IMR-90 (cell line): ENCODE data around the gene CDKN1C.

Source experiments
- BHLHE40 ChIP-seq: fragments of 150-350 bp; IDR thresholded peaks from 2 replicates; pipeline ENCODE4 v1.6.1; 2016; ENCODE audit warnings: mild to moderate bottlenecking, low read depth, low read length
- CEBPB ChIP-seq: IDR thresholded peaks from 2 replicates; pipeline ENCODE4 v1.6.1; 2012; ENCODE audit warnings: low read depth, low read length, improper control_type of control experiment
- ELK1 ChIP-seq: fragments of 150-350 bp; IDR thresholded peaks from 2 replicates; pipeline ENCODE4 v1.6.1; 2016; ENCODE audit warnings: low read depth, mild to moderate bottlenecking, low read length, moderate library complexity, borderline replicate concordance
- MAFK ChIP-seq: IDR thresholded peaks from 2 replicates; pipeline ENCODE4 v1.6.1; 2012; ENCODE audit warnings: low read depth, low read length, improper control_type of control experiment
- MAZ ChIP-seq: IDR thresholded peaks from 2 replicates; pipeline ENCODE4 v1.6.1; 2012; ENCODE audit warnings: low read depth, mild to moderate bottlenecking, low read length, improper control_type of control experiment, moderate library complexity, borderline replicate concordance
- MXI1 ChIP-seq: IDR thresholded peaks from 2 replicates; pipeline ENCODE4 v1.6.1; 2012; ENCODE audit warnings: low read depth, mild to moderate bottlenecking, low read length, moderate library complexity, borderline replicate concordance
- NFE2L2 ChIP-seq: fragments of 150-350 bp; IDR thresholded peaks from 2 replicates; pipeline ENCODE4 v1.6.1; 2016; ENCODE audit warnings: low read depth, mild to moderate bottlenecking, low read length
- POLR2A ChIP-seq: IDR thresholded peaks from 2 replicates; pipeline ENCODE4 v1.6.1; 2012; ENCODE audit warnings: mild to moderate bottlenecking, low read depth, low read length
- RAD21 ChIP-seq: IDR thresholded peaks from 2 replicates; pipeline ENCODE4 v1.6.1; 2012; ENCODE audit warnings: low read length, improper control_type of control experiment
- RCOR1 ChIP-seq: IDR thresholded peaks from 2 replicates; pipeline ENCODE4 v1.6.1; 2012; ENCODE audit warnings: mild to moderate bottlenecking, low read length, improper control_type of control experiment; ENCODE audit not compliant: insufficient replicate concordance
- RFX5 ChIP-seq: IDR thresholded peaks from 2 replicates; pipeline ENCODE4 v1.8.0; 2012; ENCODE audit warnings: low read depth, mild to moderate bottlenecking, low read length, moderate library complexity
- TF ChIP-seq, protein P1 (sequence below): conservative IDR thresholded peaks from 2 replicates; pipeline ENCODE4 v1.5.1; 2012; ENCODE audit warnings: mild to moderate bottlenecking, low read depth, low read length, improper control_type of control experiment
- TF ChIP-seq, protein P2 (sequence below): fragments of 150-350 bp; IDR thresholded peaks from 2 replicates; pipeline ENCODE4 v1.6.1; 2017; ENCODE audit warnings: mild to moderate bottlenecking, antibody characterized with exemption, low read length, low read depth

GRCh38 chr11:2863276-2863618, 22.3 kb downstream of the CDKN1C start:
- TF ChIP-seq, protein P1, sequence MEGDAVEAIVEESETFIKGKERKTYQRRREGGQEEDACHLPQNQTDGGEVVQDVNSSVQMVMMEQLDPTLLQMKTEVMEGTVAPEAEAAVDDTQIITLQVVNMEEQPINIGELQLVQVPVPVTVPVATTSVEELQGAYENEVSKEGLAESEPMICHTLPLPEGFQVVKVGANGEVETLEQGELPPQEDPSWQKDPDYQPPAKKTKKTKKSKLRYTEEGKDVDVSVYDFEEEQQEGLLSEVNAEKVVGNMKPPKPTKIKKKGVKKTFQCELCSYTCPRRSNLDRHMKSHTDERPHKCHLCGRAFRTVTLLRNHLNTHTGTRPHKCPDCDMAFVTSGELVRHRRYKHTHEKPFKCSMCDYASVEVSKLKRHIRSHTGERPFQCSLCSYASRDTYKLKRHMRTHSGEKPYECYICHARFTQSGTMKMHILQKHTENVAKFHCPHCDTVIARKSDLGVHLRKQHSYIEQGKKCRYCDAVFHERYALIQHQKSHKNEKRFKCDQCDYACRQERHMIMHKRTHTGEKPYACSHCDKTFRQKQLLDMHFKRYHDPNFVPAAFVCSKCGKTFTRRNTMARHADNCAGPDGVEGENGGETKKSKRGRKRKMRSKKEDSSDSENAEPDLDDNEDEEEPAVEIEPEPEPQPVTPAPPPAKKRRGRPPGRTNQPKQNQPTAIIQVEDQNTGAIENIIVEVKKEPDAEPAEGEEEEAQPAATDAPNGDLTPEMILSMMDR = no peak
- TF ChIP-seq, protein P2, sequence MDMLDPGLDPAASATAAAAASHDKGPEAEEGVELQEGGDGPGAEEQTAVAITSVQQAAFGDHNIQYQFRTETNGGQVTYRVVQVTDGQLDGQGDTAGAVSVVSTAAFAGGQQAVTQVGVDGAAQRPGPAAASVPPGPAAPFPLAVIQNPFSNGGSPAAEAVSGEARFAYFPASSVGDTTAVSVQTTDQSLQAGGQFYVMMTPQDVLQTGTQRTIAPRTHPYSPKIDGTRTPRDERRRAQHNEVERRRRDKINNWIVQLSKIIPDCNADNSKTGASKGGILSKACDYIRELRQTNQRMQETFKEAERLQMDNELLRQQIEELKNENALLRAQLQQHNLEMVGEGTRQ = no peak
- TF ChIP-seq POLR2A = no peak
- TF ChIP-seq ELK1 = no peak
- no peak for TF ChIP-seq RCOR1
- TF ChIP-seq NFE2L2 = no peak
- no peak for TF ChIP-seq MAZ
- TF ChIP-seq MAFK = no peak
- no peak for TF ChIP-seq BHLHE40
- no peak for TF ChIP-seq CEBPB
- no peak for TF ChIP-seq RAD21
- no peak for TF ChIP-seq RFX5
- TF ChIP-seq MXI1 = no peak
